GM18499 (cell line): ENCODE results near the gene TEKT2.

Experiments used
- ATAC-seq: cut with Tn5 transposase; IDR thresholded peaks from one replicate; pipeline ENCODE4 v1.9.1; 2021; ENCODE audit warnings: moderate number of reproducible peaks; ENCODE audit not compliant: insufficient read depth, unreplicated experiment

Gene TEKT2

GRCh38 chr1:36099681-36100341 is 15.9 kb downstream of the TEKT2 start:
- ATAC-seq, result no peak

- no peak for ATAC-seq
Observed at GRCh38 chr1:36100376-36100775, 16.5 kb downstream of the TEKT2 start.

GRCh38 chr1:36101546-36101945 is 17.7 kb downstream of the TEKT2 start:
- ATAC-seq, result no peak

- ATAC-seq, result no peak
Observed at GRCh38 chr1:36106269-36106668, 22.4 kb downstream of the TEKT2 start.

GRCh38 chr1:36107394-36107793 is 23.5 kb downstream of the TEKT2 start:
- ATAC-seq, result no peak

GRCh38 chr1:36108314-36108713 is 24.4 kb downstream of the TEKT2 start:
- no peak for ATAC-seq

GRCh38 chr1:36109041-36109679 is 25.3 kb downstream of the TEKT2 start:
- no peak for ATAC-seq

GRCh38 chr1:36111151-36111550 is 27.3 kb downstream of the TEKT2 start:
- no peak for ATAC-seq

GRCh38 chr1:36112823-36113222 is 28.9 kb downstream of the TEKT2 start:
- ATAC-seq, result no peak

GRCh38 chr1:36114371-36114770 is 30.5 kb downstream of the TEKT2 start:
- ATAC-seq, result no peak

GRCh38 chr1:36115200-36115669 is 31.3 kb downstream of the TEKT2 start:
- ATAC-seq, result no peak

- no peak for ATAC-seq
Observed at GRCh38 chr1:36115931-36116330, 32.0 kb downstream of the TEKT2 start.

- ATAC-seq, result no peak
Observed at GRCh38 chr1:36116901-36117300, 33.0 kb downstream of the TEKT2 start.

- ATAC-seq, result no peak
Observed at GRCh38 chr1:36118447-36119204, 34.7 kb downstream of the TEKT2 start.

GRCh38 chr1:36119456-36119855 is 35.6 kb downstream of the TEKT2 start:
- ATAC-seq, result no peak

GRCh38 chr1:36122062-36123030 is 38.5 kb downstream of the TEKT2 start:
- ATAC-seq, result no peak

- ATAC-seq, result no peak
Observed at GRCh38 chr1:36123356-36123755, 39.5 kb downstream of the TEKT2 start.

- ATAC-seq, result no peak
Observed at GRCh38 chr1:36124404-36125128, 40.7 kb downstream of the TEKT2 start.

GRCh38 chr1:36125129-36125991 is 41.5 kb downstream of the TEKT2 start, which contains the start of gene COL8A2:
TSS of gene COL8A2 (minus strand) at chr1:36125222. CDS start at chr1:36100242, 24,980 bp downstream.
- no peak for ATAC-seq
